ENCODE data around the gene NARF. TPM values are rescaled to one million over a fixed set of nuclear protein-coding genes. Genes with fewer than 3 reads are reported as not detected.

NARF gene
- total RNA-seq, 4 donors from 2014 or later: 25.8 to 79.2 (median 59.9) TPM

DNA sequence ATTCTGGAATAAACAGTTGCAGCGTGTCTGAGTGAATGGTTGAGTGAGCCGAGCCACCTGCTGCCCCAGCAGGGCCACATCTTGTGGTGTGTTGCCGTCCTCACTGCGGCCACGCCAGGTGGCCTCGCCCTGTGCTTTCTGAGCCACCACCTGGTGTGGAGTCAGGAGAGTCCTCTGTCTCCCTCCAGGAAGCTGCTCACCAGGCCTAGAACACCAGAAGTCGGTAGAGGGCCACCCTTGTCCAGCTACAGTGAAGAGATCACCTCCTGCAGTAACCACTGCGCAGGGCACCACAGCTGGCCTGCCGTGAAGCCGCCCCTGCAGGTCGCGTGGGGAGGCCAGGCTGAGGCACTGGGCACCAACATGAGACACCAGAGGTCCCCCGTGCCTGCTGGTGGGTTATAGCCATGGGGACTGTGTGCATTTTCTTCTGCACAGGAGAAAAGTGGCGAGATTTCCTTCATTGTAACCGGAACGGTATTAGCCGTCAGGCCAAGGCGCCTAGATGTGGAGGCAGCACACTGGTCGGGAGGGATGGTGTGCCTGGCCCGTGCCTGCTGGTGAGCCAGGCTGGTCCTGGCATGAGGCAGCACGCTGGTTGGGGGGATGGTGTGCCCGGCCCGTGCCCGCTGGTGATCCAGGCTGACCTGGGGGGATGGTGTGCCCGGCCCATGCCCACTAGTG lies 32.1 kb downstream of the NARF start:
- Histone ChIP-seq H3K4me1 (peaks cover 0 to 29% (median 3%) of the 10 kb centered on the region in 4 donors), H3K4me3 (no peak overlapping the region), H3K9me3 (no peaks in the 10 kb centered on the region), H3K27me3 (no peaks in the 10 kb centered on the region), H3K36me3 (peaks cover 3 to 40% (median 5%) of the 10 kb centered on the region in 3 donors), H3K27ac (no peak overlapping the region)
- TF ChIP-seq EP300 (IDR thresholded peaks at IDR 0.05) (no peak), POLR2A (IDR thresholded peaks at IDR 0.05) (no peak)
- TF ChIP-seq, protein P1, sequence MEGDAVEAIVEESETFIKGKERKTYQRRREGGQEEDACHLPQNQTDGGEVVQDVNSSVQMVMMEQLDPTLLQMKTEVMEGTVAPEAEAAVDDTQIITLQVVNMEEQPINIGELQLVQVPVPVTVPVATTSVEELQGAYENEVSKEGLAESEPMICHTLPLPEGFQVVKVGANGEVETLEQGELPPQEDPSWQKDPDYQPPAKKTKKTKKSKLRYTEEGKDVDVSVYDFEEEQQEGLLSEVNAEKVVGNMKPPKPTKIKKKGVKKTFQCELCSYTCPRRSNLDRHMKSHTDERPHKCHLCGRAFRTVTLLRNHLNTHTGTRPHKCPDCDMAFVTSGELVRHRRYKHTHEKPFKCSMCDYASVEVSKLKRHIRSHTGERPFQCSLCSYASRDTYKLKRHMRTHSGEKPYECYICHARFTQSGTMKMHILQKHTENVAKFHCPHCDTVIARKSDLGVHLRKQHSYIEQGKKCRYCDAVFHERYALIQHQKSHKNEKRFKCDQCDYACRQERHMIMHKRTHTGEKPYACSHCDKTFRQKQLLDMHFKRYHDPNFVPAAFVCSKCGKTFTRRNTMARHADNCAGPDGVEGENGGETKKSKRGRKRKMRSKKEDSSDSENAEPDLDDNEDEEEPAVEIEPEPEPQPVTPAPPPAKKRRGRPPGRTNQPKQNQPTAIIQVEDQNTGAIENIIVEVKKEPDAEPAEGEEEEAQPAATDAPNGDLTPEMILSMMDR (IDR thresholded peaks at IDR 0.05): no peak
- WGBS, 2 donors: 82 to 88% methylated on average over 24 of the region's 25 CpGs
- no peak for DNase-seq (ENCODE audit: low spot score in 2 of 2)

DNA sequence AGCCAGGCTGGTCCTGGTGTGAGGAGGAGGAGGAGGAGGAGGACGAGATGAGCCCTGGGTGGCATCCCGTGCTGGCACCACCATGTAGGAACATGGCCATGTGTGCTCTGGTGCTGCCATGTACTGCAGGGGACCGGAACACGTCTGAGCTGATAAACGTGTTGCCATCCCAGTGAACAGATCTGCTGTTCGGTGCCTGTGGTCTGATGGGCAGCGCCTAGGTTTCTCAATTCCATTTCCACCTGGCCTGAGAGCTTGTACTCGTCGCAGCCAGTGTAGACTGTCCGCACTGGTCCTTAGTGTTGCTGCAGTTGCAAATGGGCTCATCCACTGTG lies 32.6 kb downstream of the NARF start:
- Histone ChIP-seq H3K27ac (no peak overlapping the region), H3K36me3 (peaks cover 0 to 35% (median 3%) of the 10 kb centered on the region in 3 donors), H3K4me1 (peaks cover 0 to 32% (median 3%) of the 10 kb centered on the region in 4 donors), H3K27me3 (no peaks in the 10 kb centered on the region), H3K4me3 (no peak overlapping the region), H3K9me3 (no peaks in the 10 kb centered on the region)
- 82 to 95% methylated on average over 7 to 10 of the region's 10 CpGs for WGBS, 2 donors
- TF ChIP-seq, protein P1 (IDR thresholded peaks at IDR 0.05): no peak
- DNase-seq (ENCODE audit: low spot score in 2 of 2): no peak

DNA sequence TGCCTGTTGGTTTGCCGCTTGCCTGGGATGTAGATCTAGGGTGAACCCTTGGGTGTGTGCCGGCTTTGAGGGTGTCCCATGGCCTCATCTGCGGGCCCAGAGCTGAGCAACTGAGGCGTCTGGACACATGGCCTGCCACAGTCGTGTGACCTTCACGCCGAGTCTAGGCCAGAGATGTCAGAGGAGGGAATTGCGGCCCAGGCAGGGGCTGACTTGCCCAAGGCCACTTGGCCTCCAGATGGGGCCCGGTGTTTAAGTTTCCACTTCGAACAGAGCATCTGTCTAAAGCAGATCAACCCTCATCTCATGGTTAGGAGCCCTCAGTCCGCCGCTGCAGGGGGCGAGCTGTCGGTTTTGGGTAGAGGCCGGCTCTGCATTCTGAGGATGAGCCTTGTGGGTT lies 33.0 kb downstream of the NARF start:
- no peaks in the 10 kb centered on the region for H3K27me3 ChIP-seq
- peaks cover 0 to 31% (median 3%) of the 10 kb centered on the region in 3 donors for H3K36me3 ChIP-seq
- H3K9me3 ChIP-seq: no peaks in the 10 kb centered on the region
- DNase-seq (ENCODE audit: low spot score in 2 of 2): no peak
- no peak overlapping the region for H3K27ac ChIP-seq
- TF ChIP-seq EP300 (IDR thresholded peaks at IDR 0.05) (no peak), POLR2A (IDR thresholded peaks at IDR 0.05) (no peak)
- TF ChIP-seq, protein P1 (IDR thresholded peaks at IDR 0.05): no peak
- H3K4me1 ChIP-seq: peaks cover 0 to 32% (median 6%) of the 10 kb centered on the region in 4 donors
- WGBS, 2 donors: 88 to 96% methylated on average over 11 to 15 of the region's 15 CpGs
- H3K4me3 ChIP-seq: no peak overlapping the region

- H3K27ac ChIP-seq: peak overlapping the region in 1 of 4 donors; percentile 33
- H3K4me1 ChIP-seq: peaks cover 0 to 34% (median 9%) of the 10 kb centered on the region in 4 donors
- WGBS, 2 donors: 63 to 64% methylated on average over 13 of the region's 13 CpGs
These were observed 34.2 kb downstream of the NARF start for GRCh38 chr17:82492643-82493225.

More at GRCh38 chr17:82492643-82493225, 34.2 kb downstream of the NARF start:
- no peak for DNase-seq (ENCODE audit: low spot score in 2 of 2)
- no peaks in the 10 kb centered on the region for H3K9me3 ChIP-seq
- TF ChIP-seq EP300 (IDR thresholded peaks at IDR 0.05): no peak
- TF ChIP-seq POLR2A (IDR thresholded peaks at IDR 0.05): no peak
- TF ChIP-seq, protein P1 (IDR thresholded peaks at IDR 0.05): no peak
- H3K36me3 ChIP-seq: peaks cover 0 to 19% (median 1%) of the 10 kb centered on the region in 3 donors
- no peak overlapping the region for H3K4me3 ChIP-seq
- H3K27me3 ChIP-seq: no peaks in the 10 kb centered on the region
